Measurements from ENCODE around the gene TRMT1. TPM values are rescaled to one million over a fixed set of nuclear protein-coding genes. Genes with fewer than 3 reads are reported as not detected.

The TRMT1 gene
- total RNA-seq, 4 donors from 2014 or later: 31.7 to 47.9 (median 45.0) TPM

DNA sequence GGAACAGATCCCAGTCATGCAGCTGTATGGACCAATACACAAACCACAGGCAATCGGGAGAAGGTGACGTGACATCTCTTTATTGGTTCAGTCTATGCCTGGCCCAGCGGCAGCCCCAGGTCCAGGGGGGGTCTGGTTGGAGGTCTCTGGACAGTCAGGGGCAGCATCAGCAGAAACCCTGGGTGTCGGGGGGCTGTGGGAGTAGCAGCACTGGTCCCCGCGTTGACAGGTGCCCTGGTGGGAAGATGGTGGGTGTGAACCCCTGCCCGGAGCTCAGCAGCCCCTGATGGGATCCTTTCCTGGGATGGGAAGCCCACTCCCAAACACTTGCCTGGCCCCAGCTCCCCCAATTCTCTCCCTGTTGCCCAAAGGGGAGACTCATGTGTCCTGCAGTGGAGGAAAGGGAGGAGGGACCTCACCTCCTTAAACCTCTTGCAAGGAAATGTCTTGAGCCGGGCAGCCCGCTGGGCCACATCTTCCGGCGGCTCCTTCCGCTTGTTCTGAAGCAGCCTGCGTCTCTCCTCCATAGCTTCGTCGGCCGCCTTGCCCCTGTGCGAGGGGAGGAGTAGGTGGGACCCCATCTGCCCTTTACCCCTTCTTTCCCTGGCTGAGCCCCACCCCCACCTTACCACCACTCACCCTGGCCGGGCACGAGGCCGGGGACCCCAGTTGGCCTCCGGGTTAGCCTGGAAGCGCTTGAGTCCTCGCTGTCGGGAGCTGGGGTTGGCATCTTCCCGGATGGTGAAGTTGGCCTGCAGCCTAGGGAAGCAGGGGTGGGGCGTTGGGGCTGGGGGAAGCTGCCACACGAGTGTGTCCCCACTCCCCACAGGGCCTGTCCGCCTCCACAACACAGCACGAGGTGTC, 11.5 kb downstream of the TRMT1 start:
- H3K27me3 ChIP-seq: no peaks in the 10 kb centered on the region
- peak overlapping the region in 3 of 4 donors; percentile 67 to 85 (median 82) for H3K27ac ChIP-seq
- intact Hi-C loops (cut with DNase I; ENCODE audit: low total_unique reads): no loop called here
- in situ Hi-C loops (cut with MboI; ENCODE audit: low sequenced_read_pairs in 4 of 4): loop anchor here in 1 of 4 donors (25.0 kb wide), 1 partner anchor 157 kb away; no protein-coding TSS in a partner anchor
- DNase-seq: no peak
- ATAC-seq: peak in 1 of 2 donors; percentile 2
- peaks cover 0 to 23% of the 10 kb centered on the region in 2 donors for H3K36me3 ChIP-seq
- peak overlapping the region in 1 of 4 donors; percentile 30 for H3K4me3 ChIP-seq
- no peaks in the 10 kb centered on the region for H3K9me3 ChIP-seq
- H3K4me1 ChIP-seq: peaks cover 6 to 12% of the 10 kb centered on the region in 2 donors
- TF ChIP-seq, protein P1, sequence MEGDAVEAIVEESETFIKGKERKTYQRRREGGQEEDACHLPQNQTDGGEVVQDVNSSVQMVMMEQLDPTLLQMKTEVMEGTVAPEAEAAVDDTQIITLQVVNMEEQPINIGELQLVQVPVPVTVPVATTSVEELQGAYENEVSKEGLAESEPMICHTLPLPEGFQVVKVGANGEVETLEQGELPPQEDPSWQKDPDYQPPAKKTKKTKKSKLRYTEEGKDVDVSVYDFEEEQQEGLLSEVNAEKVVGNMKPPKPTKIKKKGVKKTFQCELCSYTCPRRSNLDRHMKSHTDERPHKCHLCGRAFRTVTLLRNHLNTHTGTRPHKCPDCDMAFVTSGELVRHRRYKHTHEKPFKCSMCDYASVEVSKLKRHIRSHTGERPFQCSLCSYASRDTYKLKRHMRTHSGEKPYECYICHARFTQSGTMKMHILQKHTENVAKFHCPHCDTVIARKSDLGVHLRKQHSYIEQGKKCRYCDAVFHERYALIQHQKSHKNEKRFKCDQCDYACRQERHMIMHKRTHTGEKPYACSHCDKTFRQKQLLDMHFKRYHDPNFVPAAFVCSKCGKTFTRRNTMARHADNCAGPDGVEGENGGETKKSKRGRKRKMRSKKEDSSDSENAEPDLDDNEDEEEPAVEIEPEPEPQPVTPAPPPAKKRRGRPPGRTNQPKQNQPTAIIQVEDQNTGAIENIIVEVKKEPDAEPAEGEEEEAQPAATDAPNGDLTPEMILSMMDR (IDR thresholded peaks at IDR 0.05 in 4 of 5, conservative IDR thresholded peaks at IDR 0.05 in 1 of 5): peak in 1 of 5 experiments; percentile 17
- TF ChIP-seq POLR2A (IDR thresholded peaks at IDR 0.05): no peak

DNA sequence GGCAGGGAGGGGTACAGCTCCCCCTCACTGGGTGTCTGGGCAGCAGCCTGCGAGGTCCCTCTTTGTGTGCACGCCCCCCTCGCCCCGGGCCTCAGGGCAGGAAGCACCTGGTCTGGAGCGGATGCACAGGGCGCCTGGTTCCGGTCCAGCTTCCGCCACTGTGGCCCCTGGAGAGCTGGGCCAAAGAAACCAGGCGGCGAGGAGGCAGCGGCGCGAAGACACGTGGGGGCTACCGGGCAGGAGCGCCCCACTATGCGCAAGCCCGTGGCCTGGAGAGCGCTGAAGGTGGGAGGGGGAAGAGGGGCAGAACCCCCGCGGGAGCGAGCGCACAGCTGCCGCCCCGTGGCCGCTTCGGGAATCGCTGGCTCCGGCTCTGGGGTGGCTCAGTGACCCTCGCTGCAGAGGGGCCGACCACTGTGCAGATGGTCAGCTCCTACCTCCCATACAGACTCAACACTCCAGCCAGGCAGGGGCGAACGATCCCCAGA, 12.1 kb downstream of the TRMT1 start:
- TF ChIP-seq, protein P1 (IDR thresholded peaks at IDR 0.05 in 4 of 5, conservative IDR thresholded peaks at IDR 0.05 in 1 of 5): peak; percentile 58 to 72 (median 69)
- no peak for TF ChIP-seq POLR2A (IDR thresholded peaks at IDR 0.05)
- H3K27me3 ChIP-seq: no peaks in the 10 kb centered on the region
- peaks cover 6 to 12% of the 10 kb centered on the region in 2 donors for H3K4me1 ChIP-seq
- in situ Hi-C loops (cut with MboI; ENCODE audit: low sequenced_read_pairs in 4 of 4) (loop anchor here in 1 of 4 donors (25.0 kb wide), 1 partner anchor 158 kb away; no protein-coding TSS in a partner anchor), intact Hi-C loops (cut with DNase I; ENCODE audit: low total_unique reads) (no loop called here)
- peaks cover 0 to 16% of the 10 kb centered on the region in 2 donors for H3K36me3 ChIP-seq
- peak overlapping the region in 3 of 4 donors; percentile 67 to 85 (median 82) for H3K27ac ChIP-seq
- no peak for DNase-seq
- peak in 1 of 2 donors; percentile 26 for ATAC-seq
- no peaks in the 10 kb centered on the region for H3K9me3 ChIP-seq
- peak overlapping the region in 1 of 4 donors; percentile 30 for H3K4me3 ChIP-seq

DNA sequence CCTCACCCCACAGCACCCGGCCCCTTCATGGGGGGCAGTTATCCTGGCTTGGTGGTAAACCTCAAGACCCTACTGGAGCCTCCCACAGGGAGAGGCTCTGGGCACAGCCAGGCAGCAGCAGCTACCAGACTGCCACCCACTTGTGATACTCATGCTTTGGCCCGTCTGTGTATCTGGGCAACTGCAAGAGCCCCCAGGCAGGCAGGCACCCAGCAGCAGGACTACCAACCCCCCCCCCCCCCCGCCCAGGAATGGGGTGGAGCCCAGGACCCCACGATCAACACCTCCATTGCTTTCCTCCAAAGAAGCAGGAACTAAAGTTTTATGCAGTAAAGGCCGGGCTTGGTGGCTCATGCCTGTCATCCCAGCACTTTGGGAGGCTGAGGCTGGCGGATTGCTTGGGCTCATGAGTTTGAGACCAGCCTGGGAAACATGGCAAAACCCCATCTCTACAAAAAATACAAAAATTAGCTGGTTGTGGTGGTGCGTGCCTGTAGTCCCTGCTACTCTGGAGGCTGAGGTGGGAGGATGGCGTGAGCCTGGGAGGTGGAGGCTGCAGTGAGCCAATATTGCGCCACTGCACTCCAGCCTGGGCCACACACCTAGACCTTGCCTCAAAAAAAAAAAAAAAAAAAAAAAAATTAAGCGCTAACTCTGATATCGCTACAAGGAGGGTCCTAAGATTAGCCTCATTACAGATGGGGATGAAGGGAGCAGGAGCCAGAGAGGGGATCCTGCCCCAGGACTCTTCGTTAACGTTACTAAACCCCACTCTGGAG, 12.8 kb downstream of the TRMT1 start:
- H3K4me3 ChIP-seq: peak overlapping the region in 1 of 4 donors; percentile 30
- in situ Hi-C loops (cut with MboI; ENCODE audit: low sequenced_read_pairs in 4 of 4) (loop anchor here in 1 of 4 donors (25.0 kb wide), 1 partner anchor 159 kb away; no protein-coding TSS in a partner anchor), intact Hi-C loops (cut with DNase I; ENCODE audit: low total_unique reads) (no loop called here)

More for the DNA sequence above, 12.8 kb downstream of the TRMT1 start:
- TF ChIP-seq POLR2A (IDR thresholded peaks at IDR 0.05): no peak
- TF ChIP-seq, protein P1 (IDR thresholded peaks at IDR 0.05 in 4 of 5, conservative IDR thresholded peaks at IDR 0.05 in 1 of 5): no peak
- Histone ChIP-seq H3K36me3 (peaks cover 0 to 10% of the 10 kb centered on the region in 2 donors), H3K27me3 (no peaks in the 10 kb centered on the region), H3K9me3 (no peaks in the 10 kb centered on the region), H3K27ac (peak overlapping the region; percentile 68 to 89 (median 84)), H3K4me1 (peaks cover 9 to 12% of the 10 kb centered on the region in 2 donors)
- ATAC-seq (no peak), DNase-seq (no peak)
